Measurements from ENCODE around the gene CDH13. TPM values are rescaled to one million over a fixed set of nuclear protein-coding genes. Genes with fewer than 3 reads are reported as not detected.

Gene CDH13
- total and polyA plus RNA-seq, 9 of the 15 experiments (the other 6 are each of a cell fraction or from before 2014, with no cell fraction given): 0.03 TPM; not detected in 8

- no peak for ATAC-seq
These were observed 1191.5 kb downstream of the CDH13 start for GRCh38 chr16:83818276-83818675.

GRCh38 chr16:83819361-83819760, 1192.6 kb downstream of the CDH13 start:
- Histone ChIP-seq H3K4me1 (replicated peaks in 1 of 2; ENCODE audit: control insufficient read depth in 2 of 2, insufficient read depth in 2 of 2, low read length in 2 of 2) (no peaks in the 10 kb centered on the region; a peak in 1 of 5 replicates), H3K9me3 (replicated peaks; ENCODE audit: control insufficient read depth, insufficient read depth, low read depth, low read length) (no peaks in the 10 kb centered on the region), H3K4me2 (ENCODE audit: insufficient read depth, low read length) (no peak overlapping the region), H3K9me1 (ENCODE audit: control insufficient read depth, insufficient read depth, low read length) (no peaks in the 10 kb centered on the region), H3K36me3 (ENCODE audit: control insufficient read depth, insufficient read depth, low read length) (no peaks in the 10 kb centered on the region), H4K20me1 (replicated peaks; ENCODE audit: control insufficient read depth, insufficient read depth, low read length) (no peaks in the 10 kb centered on the region), H3K27ac (ENCODE audit: extremely low read depth, low read depth, low read length) (no peak overlapping the region), H3K79me2 (ENCODE audit: control insufficient read depth, insufficient read depth, low read length) (no peaks in the 10 kb centered on the region), H3K4me3 (no peak overlapping the region), H2AFZ (ENCODE audit: low read depth, low read length) (no peak overlapping the region), H3K27me3 (ENCODE audit: control insufficient read depth in 2 of 2, insufficient read depth in 2 of 2, low read length in 2 of 2) (peaks cover 50 to 63% of the 10 kb centered on the region in 2 experiments), H3K9ac (ENCODE audit: insufficient read depth in 1 of 2, low read depth in 2 of 2, low read length in 2 of 2) (no peak overlapping the region)
- intact Hi-C loops (cut with micrococcal nuclease) (no loop called here), in situ Hi-C loops (cut with MboI) (no loop called here)
- CTCF ChIA-PET (ENCODE audit: low intra/inter-chr PET ratio): no interaction called here
- POLR2A ChIA-PET: interaction anchor here (0.6 to 0.7 kb wide), 2 partner anchors 115 to 266 kb away, joined by 3 read pairs; no protein-coding TSS in a partner anchor
- ATAC-seq (no peak), FAIRE-seq (no peak), DNase-seq (ENCODE audit: extremely low read depth in 1 of 4, low spot score in 3 of 4) (no peak)
- WGBS (ENCODE audit: insufficient coverage, low coverage, missing lambda C conversion rate): 1% methylated on average over 8 of the region's 8 CpGs
- no TSS peak for BruUV-seq (replicated peaks)
- TF ChIP-seq, protein P1, sequence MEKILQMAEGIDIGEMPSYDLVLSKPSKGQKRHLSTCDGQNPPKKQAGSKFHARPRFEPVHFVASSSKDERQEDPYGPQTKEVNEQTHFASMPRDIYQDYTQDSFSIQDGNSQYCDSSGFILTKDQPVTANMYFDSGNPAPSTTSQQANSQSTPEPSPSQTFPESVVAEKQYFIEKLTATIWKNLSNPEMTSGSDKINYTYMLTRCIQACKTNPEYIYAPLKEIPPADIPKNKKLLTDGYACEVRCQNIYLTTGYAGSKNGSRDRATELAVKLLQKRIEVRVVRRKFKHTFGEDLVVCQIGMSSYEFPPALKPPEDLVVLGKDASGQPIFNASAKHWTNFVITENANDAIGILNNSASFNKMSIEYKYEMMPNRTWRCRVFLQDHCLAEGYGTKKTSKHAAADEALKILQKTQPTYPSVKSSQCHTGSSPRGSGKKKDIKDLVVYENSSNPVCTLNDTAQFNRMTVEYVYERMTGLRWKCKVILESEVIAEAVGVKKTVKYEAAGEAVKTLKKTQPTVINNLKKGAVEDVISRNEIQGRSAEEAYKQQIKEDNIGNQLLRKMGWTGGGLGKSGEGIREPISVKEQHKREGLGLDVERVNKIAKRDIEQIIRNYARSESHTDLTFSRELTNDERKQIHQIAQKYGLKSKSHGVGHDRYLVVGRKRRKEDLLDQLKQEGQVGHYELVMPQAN (IDR thresholded peaks at IDR 0.05; ENCODE audit: borderline replicate concordance): no peak
- TF ChIP-seq, protein P2, sequence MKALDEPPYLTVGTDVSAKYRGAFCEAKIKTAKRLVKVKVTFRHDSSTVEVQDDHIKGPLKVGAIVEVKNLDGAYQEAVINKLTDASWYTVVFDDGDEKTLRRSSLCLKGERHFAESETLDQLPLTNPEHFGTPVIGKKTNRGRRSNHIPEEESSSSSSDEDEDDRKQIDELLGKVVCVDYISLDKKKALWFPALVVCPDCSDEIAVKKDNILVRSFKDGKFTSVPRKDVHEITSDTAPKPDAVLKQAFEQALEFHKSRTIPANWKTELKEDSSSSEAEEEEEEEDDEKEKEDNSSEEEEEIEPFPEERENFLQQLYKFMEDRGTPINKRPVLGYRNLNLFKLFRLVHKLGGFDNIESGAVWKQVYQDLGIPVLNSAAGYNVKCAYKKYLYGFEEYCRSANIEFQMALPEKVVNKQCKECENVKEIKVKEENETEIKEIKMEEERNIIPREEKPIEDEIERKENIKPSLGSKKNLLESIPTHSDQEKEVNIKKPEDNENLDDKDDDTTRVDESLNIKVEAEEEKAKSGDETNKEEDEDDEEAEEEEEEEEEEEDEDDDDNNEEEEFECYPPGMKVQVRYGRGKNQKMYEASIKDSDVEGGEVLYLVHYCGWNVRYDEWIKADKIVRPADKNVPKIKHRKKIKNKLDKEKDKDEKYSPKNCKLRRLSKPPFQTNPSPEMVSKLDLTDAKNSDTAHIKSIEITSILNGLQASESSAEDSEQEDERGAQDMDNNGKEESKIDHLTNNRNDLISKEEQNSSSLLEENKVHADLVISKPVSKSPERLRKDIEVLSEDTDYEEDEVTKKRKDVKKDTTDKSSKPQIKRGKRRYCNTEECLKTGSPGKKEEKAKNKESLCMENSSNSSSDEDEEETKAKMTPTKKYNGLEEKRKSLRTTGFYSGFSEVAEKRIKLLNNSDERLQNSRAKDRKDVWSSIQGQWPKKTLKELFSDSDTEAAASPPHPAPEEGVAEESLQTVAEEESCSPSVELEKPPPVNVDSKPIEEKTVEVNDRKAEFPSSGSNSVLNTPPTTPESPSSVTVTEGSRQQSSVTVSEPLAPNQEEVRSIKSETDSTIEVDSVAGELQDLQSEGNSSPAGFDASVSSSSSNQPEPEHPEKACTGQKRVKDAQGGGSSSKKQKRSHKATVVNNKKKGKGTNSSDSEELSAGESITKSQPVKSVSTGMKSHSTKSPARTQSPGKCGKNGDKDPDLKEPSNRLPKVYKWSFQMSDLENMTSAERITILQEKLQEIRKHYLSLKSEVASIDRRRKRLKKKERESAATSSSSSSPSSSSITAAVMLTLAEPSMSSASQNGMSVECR (CRISPR knock-in tag; IDR thresholded peaks at IDR 0.05): no peak
- no peak for TF ChIP-seq EP400 (IDR thresholded peaks at IDR 0.05)
- no peak for TF ChIP-seq SETDB1 (IDR thresholded peaks at IDR 0.05; ENCODE audit: low read length)
- TF ChIP-seq, protein P3, sequence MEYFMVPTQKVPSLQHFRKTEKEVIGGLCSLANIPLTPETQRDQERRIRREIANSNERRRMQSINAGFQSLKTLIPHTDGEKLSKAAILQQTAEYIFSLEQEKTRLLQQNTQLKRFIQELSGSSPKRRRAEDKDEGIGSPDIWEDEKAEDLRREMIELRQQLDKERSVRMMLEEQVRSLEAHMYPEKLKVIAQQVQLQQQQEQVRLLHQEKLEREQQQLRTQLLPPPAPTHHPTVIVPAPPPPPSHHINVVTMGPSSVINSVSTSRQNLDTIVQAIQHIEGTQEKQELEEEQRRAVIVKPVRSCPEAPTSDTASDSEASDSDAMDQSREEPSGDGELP (CRISPR knock-in tag; IDR thresholded peaks at IDR 0.05; ENCODE audit: borderline replicate concordance): no peak
- no peak for TF ChIP-seq PURB (CRISPR knock-in tag; IDR thresholded peaks at IDR 0.05; ENCODE audit: low read depth)
- TF ChIP-seq ERF (CRISPR knock-in tag; IDR thresholded peaks at IDR 0.05): no peak
- no peak for TF ChIP-seq SMAD2 (IDR thresholded peaks at IDR 0.05; ENCODE audit: low read depth, low read length)

More at GRCh38 chr16:83818276-83818675, 1191.5 kb downstream of the CDH13 start:
- no peaks in the 10 kb centered on the region for H4K20me1 ChIP-seq (replicated peaks; ENCODE audit: control insufficient read depth, insufficient read depth, low read length)
- no peak overlapping the region for H3K9ac ChIP-seq (ENCODE audit: insufficient read depth in 1 of 2, low read depth in 2 of 2, low read length in 2 of 2)
- in situ Hi-C loops (cut with MboI) (no loop called here), intact Hi-C loops (cut with micrococcal nuclease) (no loop called here)
- FAIRE-seq (no peak), DNase-seq (ENCODE audit: extremely low read depth in 1 of 4, low spot score in 3 of 4) (no peak)
- no peak for TF ChIP-seq JUN (IDR thresholded peaks at IDR 0.05; ENCODE audit: borderline replicate concordance, low read depth, low read length)
- TF ChIP-seq JUN (CRISPR knock-in tag; IDR thresholded peaks at IDR 0.05; ENCODE audit: borderline replicate concordance): no peak
- no peaks in the 10 kb centered on the region for H3K9me1 ChIP-seq (ENCODE audit: control insufficient read depth, insufficient read depth, low read length)
- CTCF ChIA-PET (ENCODE audit: low intra/inter-chr PET ratio): no interaction called here
- no peak overlapping the region for H2AFZ ChIP-seq (ENCODE audit: low read depth, low read length)
- POLR2A ChIA-PET: no interaction called here
- no peaks in the 10 kb centered on the region for H3K36me3 ChIP-seq (ENCODE audit: control insufficient read depth, insufficient read depth, low read length)
- H3K27ac ChIP-seq (ENCODE audit: extremely low read depth, low read depth, low read length): no peak overlapping the region
- WGBS (ENCODE audit: insufficient coverage, low coverage, missing lambda C conversion rate): under 1% methylated on average over 5 of the region's 5 CpGs
- BruUV-seq (replicated peaks): no TSS peak
- no peaks in the 10 kb centered on the region; a peak in 1 of 5 replicates for H3K4me1 ChIP-seq (replicated peaks in 1 of 2; ENCODE audit: control insufficient read depth in 2 of 2, insufficient read depth in 2 of 2, low read length in 2 of 2)
- H3K27me3 ChIP-seq (ENCODE audit: control insufficient read depth in 2 of 2, insufficient read depth in 2 of 2, low read length in 2 of 2): peaks cover 50 to 64% of the 10 kb centered on the region in 2 experiments
- no peaks in the 10 kb centered on the region for H3K79me2 ChIP-seq (ENCODE audit: control insufficient read depth, insufficient read depth, low read length)
- no peak overlapping the region for H3K4me2 ChIP-seq (ENCODE audit: insufficient read depth, low read length)
- no peaks in the 10 kb centered on the region for H3K9me3 ChIP-seq (replicated peaks; ENCODE audit: control insufficient read depth, insufficient read depth, low read depth, low read length)
- H3K4me3 ChIP-seq: no peak overlapping the region

Measured in K562 (cell line).